HuH-7.5 (cell line): ENCODE measurements around the gene TFE3.
"Not testable (repeated sequence)": the region's sequence is repeated elsewhere in the genome, so short reads cannot be mapped to it uniquely, and the experiment has no call there.

Source experiments
- DNase-seq: peaks from one replicate; pipeline ENCODE4 v3.0.0; 2011; ENCODE audit warnings: low spot score

Gene TFE3

DNA sequence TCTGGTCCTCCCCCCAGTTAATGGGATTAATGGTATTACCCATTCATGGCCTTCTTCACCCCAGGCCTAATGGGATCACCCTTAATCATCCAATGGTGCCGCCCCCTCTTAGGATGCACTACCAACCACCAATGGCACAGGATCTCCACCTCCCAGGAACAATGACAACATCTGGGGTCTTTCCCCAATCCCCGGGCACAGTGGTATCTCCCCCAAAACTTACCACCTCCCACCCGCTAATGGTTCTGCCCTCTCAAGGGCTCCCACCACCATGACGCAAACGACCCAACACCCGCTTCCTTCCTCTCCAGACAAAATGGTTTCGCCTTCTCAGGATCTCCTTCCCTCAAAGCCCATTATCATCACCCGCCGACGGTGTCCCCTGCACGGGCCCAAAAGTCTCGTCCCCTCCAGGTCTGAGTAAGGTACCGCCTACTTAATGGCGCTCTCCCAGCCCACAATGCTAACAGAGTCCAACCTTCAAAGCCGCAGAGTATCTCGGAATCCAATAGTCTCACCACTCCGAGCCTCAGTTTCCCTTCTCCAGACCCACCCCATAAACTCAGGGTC lies 41.6 kb downstream of the TFE3 start:
- no peak for DNase-seq

DNA sequence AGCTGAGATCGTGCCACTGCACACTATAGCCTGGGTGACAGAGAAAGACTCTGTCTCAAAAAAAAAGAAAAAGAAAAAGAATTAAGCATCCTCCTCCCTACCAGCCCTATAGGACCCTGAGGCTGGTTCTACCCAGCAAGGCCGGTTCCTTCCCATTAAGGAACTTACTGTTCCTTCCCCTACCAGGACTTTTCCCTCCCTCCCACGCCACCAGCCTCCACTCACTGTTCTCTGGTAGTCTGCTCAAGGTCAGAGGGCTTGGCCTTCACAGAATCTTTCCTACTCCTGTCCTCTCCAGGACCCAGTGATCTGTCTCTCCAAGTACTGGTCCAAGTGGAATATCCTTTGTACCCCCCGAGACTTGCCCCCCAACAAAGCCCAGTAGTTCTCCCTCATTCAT lies 42.5 kb downstream of the TFE3 start:
- no peak for DNase-seq

DNA sequence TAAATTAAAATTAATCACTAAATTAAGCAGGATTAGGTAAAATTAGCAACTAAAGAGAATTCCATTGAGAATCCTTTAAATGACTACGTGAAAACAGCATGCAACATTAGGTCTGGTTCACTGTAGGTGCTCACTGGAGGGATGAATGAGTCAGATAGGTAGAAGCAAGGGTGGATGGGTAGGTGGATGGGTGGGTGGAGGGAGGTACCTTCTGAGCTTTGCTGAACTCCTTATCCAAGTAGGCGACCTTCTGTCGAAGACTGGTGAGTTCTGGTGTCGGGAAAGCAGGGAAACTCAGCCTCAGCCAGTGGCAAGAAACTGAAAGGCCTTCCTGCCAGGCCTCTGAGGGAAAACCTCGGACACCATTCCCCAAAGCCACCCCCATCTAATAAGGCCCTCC lies 44.1 kb downstream of the TFE3 start:
- no peak for DNase-seq

DNA sequence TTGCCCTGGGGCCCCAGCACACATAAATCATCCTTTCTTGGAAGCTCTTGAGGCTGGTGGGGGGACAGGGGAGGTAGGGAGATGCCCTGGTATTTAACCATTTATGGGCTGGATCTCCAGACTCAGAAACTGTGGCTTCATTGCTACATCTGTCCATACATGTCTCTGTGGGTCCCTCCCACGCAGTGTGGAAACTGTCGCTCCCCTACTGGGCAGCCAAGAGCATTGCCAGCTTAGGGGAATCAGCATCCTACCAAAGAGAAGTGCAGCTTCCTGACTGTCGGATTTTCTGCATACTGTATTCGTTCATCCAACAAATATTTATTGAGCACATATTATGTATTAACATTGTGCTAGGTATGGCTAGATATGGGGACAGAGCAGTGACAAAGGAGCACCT lies 44.8 kb downstream of the TFE3 start:
- DNase-seq = no peak

DNA sequence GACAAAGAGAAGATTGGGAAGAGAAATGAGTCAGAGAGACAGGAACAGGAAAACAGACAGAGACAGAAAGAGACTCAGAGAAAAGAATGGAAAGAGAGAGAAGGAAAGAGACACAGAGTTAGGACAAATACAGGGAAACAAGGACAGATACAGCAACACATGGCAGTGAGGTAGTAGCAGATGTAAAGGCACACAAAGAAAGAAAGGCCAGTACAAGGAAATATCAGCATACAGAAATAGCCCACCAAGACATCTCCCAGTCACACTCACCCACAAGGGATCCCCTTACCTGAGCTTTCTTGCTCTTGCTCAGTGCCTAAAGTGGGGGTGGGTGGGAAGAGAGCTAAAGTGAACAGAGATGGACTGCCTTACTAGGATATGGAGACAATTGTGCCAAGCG lies 45.3 kb downstream of the TFE3 start:
- no peak for DNase-seq

DNA sequence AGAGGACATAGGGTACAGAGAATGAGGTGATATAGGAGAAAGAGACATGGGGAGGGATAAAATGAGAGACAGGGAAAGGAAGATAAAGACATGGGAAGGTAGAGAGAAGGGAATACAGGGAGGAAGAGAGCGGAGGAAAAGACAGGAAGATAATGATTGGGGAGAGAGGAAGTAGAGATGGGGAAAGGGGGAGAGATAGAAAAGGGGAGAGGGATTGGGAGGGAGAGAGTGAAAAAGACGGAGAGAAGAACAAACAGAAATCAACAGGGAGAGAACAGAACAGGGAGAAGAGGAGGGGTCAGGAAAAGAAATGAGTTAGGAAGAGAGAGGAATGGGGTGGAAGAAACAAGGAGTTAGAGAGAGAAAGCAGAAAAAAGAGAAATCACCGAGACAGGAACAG lies 45.7 kb downstream of the TFE3 start:
- no peak for DNase-seq

DNA sequence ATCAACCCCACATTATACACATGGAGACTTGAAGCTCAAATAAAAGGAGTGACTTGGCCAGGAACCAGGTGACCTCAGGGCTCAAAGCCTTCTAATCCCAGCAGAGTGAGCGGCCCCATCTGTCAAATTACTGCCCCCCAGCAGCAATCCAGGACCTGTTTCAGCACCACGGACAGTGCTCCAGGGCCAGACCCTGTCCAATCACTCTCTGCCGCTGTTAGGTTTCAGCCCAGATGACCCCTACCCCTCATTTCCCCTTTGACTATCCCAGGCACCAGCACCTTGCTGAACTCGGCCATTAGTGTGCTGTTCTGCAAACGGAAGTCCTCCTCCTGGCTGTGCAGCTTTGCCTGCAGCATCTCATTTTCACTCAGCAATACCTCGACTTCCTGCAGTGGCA lies 46.2 kb downstream of the TFE3 start:
- DNase-seq = no peak

DNA sequence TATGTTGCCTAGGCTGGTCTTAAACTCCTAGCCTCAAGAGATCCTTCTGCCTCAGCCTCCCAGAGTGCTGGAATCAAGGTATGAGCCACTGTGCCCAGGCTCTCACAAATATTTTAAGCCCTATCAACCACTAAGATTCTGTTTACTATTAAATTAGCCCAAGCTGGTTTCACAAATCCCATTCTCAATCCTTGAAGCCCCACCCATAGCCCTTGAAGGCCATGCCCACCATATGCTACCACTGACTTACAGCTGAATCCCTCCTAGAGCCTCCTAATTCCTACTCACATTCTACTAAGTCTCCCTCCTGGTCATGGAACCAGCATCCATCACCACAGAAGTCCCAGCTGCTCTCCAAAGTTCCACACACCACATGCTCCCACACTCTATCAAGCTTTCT lies 50.8 kb downstream of the TFE3 start:
- no peak for DNase-seq

DNA sequence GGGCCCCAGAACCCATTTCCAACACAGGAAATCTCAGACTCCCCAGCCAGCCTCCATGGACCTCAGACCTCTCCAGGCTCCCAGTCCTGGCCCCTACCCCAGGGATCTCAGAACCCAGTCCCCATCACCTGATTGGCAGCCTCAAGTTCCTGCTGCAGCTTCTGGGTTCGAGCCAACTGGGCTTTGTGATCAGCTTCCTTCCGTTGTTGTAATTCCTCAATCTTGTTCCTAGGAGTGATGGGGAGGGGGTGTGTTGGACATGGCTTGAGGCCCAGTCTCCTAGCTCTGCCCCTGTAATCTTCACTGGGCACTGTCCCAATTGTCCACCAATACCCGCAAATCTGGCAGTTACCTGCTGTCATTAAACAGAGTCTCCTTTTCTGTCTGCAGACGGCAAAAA lies 53.7 kb downstream of the TFE3 start:
- no peak for DNase-seq

DNA sequence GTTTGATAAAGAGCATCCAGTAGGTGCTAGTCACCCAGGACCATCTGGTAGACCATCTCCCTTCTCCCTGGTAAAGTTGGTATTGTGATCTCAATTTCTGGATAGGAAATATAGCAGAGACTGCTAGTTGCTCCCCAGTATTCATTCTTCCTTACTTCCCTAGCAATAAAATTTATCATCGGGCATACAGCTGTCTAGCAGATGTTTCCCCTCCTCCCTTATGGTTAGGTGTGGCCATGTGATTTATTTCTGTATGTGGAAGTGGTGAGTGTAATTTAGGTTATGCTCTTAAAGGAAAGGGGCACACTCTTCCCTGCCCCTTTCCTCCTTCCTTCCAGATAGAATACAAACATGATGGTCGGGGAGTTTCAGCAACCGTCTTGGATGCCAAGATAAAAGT lies 59.3 kb downstream of the TFE3 start:
- no peak for DNase-seq

DNA sequence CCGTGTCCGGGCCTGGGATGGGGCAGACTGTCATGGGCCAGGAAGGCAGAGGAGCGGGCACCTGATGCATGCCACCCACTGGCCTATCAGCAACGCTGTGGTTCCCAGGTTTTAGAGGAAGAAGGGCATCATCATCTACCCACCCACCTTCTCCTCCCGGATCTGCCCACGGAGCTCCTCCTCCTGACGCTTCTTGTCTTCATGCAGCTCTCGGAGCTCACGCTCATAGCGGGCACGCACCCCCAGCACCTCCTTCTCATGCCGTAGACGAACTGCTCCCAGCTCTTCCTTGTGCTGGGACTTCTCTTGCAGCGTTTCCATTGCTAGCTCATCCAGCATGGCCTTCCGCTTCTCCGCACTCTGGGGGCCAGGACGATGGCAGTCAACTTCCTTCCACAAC lies 60.1 kb downstream of the TFE3 start:
- no peak for DNase-seq

DNA sequence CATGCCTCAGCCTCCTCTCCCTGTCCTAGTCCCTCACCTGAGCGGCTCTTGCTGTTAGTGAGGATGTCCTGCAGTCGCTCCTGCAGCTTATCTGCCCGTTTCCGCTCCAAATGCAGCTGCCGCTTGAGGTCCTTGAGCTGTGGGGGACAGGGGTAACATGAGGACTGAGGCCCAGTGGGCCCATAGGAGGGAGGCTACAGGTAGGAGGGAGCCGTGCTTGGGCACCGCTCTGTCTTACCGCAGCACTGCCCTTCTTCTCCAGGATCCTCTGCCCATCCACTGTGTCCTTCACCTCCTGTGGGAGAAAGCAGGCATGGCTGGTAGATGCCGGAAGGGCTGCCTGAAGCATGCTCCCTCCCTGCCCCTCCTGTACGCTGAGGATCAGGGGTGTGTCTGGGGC lies 62.0 kb downstream of the TFE3 start:
- no peak for DNase-seq

DNA sequence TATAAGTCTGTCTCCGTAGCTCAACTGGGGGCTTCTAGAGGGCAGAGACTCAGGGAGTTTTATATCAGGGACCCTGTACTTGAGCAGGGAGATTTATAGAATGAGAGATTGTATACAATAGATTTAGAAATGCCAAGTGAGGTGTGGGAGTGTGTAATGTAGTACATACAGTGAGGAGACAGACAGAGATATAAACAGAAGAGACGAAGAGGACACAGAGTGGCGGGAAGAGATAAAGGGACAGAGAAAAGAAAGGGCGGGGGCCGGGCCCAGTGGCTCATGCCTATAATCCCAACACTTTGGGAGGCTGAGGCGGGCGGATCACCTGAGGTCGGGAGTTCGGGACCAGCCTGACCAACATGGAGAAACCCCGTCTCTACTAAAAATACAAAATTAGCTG lies 62.8 kb downstream of the TFE3 start:
- DNase-seq = not testable (repeated sequence)
